ENCODE results near the gene ARHGEF17.

- TF ChIP-seq CTCF (IDR thresholded peaks at IDR 0.05) (no peak), EZH2phosphoT487 (IDR thresholded peaks at IDR 0.05) (no peak), EZH2 (IDR thresholded peaks at IDR 0.05) (no peak)
Observed at GRCh38 chr11:73338279-73338678, 30.2 kb downstream of the ARHGEF17 start.

Data from neural progenitor cell (in vitro differentiated cells).